D721Med (cell line): ENCODE measurements around the gene SLC23A1.

Experiments used
- DNase-seq: peaks from one replicate; pipeline ENCODE4 v3.0.0; 2011; ENCODE audit warnings: low spot score; ENCODE audit not compliant: insufficient read length
- FAIRE-seq: peaks from 2 replicates; lab custom pipeline; 2011; peaks lifted over from hg19 to GRCh38; lab: Jason Lieb, UNC
- CTCF ChIP-seq: IDR thresholded peaks from 2 replicates; pipeline ENCODE4 v1.5.1; 2012; ENCODE audit warnings: mild to moderate bottlenecking, control low read depth; ENCODE audit not compliant: insufficient read depth; ENCODE audit errors: missing control alignments

Gene SLC23A1

GRCh38 chr5:139419226-139420192 lies 36.4 kb upstream of the SLC23A1 start:
- FAIRE-seq (no peak), DNase-seq (no peak)
- TF ChIP-seq CTCF, result no peak

- DNase-seq (no peak), FAIRE-seq (no peak)
- no peak for TF ChIP-seq CTCF
These were observed 35.7 kb upstream of the SLC23A1 start for GRCh38 chr5:139418793-139419192.

- no peak for TF ChIP-seq CTCF
- DNase-seq (no peak), FAIRE-seq (no peak)
These were observed 34.1 kb upstream of the SLC23A1 start for GRCh38 chr5:139417214-139417613.

GRCh38 chr5:139416651-139417050 lies 33.6 kb upstream of the SLC23A1 start:
- FAIRE-seq (no peak), DNase-seq (no peak)
- no peak for TF ChIP-seq CTCF

GRCh38 chr5:139415869-139416268 lies 32.8 kb upstream of the SLC23A1 start:
- no peak for TF ChIP-seq CTCF
- FAIRE-seq (no peak), DNase-seq (no peak)

- DNase-seq (no peak), FAIRE-seq (no peak)
- TF ChIP-seq CTCF, result no peak
These were observed 32.2 kb upstream of the SLC23A1 start for GRCh38 chr5:139415221-139415861.

- no peak for FAIRE-seq
- no peak for TF ChIP-seq CTCF
- no peak for DNase-seq
These were observed 31.6 kb upstream of the SLC23A1 start for GRCh38 chr5:139414581-139415130.
